Heart left ventricle (tissue), 13 donors: ENCODE measurements around the gene HTD2.

Source experiments
- POLR2A ChIP-seq, 2 donors: fragments of 450-650 bp; IDR thresholded peaks; one replicate each; pipeline ENCODE4 v1.6.1; 2017; ENCODE audit warnings: antibody characterized with exemption in 2 of 2, mild to moderate bottlenecking in 2 of 2, moderate library complexity in 2 of 2
- TF ChIP-seq, protein P1 (sequence below), 12 donors: fragments of 200-600 bp; sonication (generic) in 4 of 12; IDR thresholded peaks; one replicate each; pipeline versions ENCODE4 v1.5.0 to v1.8.0; 2018 to 2022; ENCODE audit warnings: antibody characterized with exemption in 12 of 12, mild to moderate bottlenecking in 5 of 12
- donor health status: ischemic (EF 13 %, LVEDD 7.1; RV severe dilation, severe dysfunction).
- donor health status: DM: no; HTN: yes; CAD: no.
- donor health status: DM: no; HTN: no; CAD: no.
- donor health status: ischemic (EF 25% LVEDD 6.9; RV normal size, moderate dysfunction).
- donor health status: ischemic (EF 25% LVEDD 5.7; RV mildly dilated, moderate dysfunction).
- donor health status: ischemic (EF 35%, LVEDD 5.7; RV mildly dilated, moderate dysfunction).
- donor health status: nonischemic (EF 11% LVEDD 7.7; RV severe dilation, severe dysfunction).
- donor health status: DM: yes; HTN: yes; CAD: no.
- donor health status: PGD.
- donor health status: ischemic (EF 29% LVEDD 5.4; RV normal size, mild dysfunction).
- donor health status: nonischemic (EF 23%, LVEDD 6.1; RV moderate dilation, normal function).

DNA sequence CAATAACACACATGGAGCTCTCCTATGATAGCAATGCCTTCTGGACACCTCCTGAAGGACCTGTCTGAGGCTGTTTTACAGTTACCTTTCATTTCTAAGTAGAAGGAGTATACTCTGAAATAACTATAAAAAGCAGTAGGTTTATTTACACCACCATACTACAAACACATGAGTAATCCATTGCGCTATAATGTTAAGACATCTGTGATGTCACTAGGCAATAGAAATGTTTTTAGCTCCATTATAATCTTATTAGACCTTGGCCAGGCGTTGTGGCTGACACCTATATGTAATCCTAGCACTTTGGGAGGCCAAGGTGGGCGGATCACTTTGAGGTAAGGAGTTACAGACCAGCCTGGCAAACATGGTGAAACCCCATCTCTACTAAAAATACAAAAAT is 51.1 kb downstream of the HTD2 start:
- TF ChIP-seq POLR2A (IDR thresholded peaks at IDR 0.05): no peak
- TF ChIP-seq, protein P1, sequence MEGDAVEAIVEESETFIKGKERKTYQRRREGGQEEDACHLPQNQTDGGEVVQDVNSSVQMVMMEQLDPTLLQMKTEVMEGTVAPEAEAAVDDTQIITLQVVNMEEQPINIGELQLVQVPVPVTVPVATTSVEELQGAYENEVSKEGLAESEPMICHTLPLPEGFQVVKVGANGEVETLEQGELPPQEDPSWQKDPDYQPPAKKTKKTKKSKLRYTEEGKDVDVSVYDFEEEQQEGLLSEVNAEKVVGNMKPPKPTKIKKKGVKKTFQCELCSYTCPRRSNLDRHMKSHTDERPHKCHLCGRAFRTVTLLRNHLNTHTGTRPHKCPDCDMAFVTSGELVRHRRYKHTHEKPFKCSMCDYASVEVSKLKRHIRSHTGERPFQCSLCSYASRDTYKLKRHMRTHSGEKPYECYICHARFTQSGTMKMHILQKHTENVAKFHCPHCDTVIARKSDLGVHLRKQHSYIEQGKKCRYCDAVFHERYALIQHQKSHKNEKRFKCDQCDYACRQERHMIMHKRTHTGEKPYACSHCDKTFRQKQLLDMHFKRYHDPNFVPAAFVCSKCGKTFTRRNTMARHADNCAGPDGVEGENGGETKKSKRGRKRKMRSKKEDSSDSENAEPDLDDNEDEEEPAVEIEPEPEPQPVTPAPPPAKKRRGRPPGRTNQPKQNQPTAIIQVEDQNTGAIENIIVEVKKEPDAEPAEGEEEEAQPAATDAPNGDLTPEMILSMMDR (IDR thresholded peaks at IDR 0.05): no peak
